ENCODE results near the gene LGR6. TPM values are rescaled to one million over a fixed set of nuclear protein-coding genes. Genes with fewer than 3 reads are reported as not detected.

Gene LGR6
- polyA plus RNA-seq, 3 donors, result not detected

- no peaks in the 10 kb centered on the region for H4K20me1 ChIP-seq (ENCODE audit: insufficient read depth, low read length)
- no peaks in the 10 kb centered on the region for H3K36me3 ChIP-seq (replicated peaks in 1 of 2; ENCODE audit: control insufficient read depth in 1 of 2, insufficient read depth in 2 of 2, low read length in 2 of 2)
- no peak for DNase-seq
- H2AFZ ChIP-seq (ENCODE audit: insufficient read depth, low read depth, low read length, poor library complexity, severe bottlenecking), result no peak overlapping the region
- WGBS (ENCODE audit: insufficient coverage), result 91% methylated on average over 9 of the region's 11 CpGs
- H3K9me3 ChIP-seq (replicated peaks in 1 of 2; ENCODE audit: control insufficient read depth in 1 of 2, insufficient read depth in 1 of 2, low read length in 2 of 2), result no peaks in the 10 kb centered on the region
- no peaks in the 10 kb centered on the region for H3K4me1 ChIP-seq (ENCODE audit: control insufficient read depth in 1 of 2, insufficient read depth in 2 of 2, low read length in 2 of 2)
- Mint-ChIP-seq H3K27ac (no peak overlapping the region), H3K9me3 (no peaks in the 10 kb centered on the region), H3K36me3 (no peaks in the 10 kb centered on the region), H3K4me3 (no peak overlapping the region), H3K4me1 (no peaks in the 10 kb centered on the region), H3K27me3 (ENCODE audit: low read depth in 3 of 3) (peaks cover 2 to 17% (median 10%) of the 10 kb centered on the region in 3 donors)
- H3K27me3 ChIP-seq (ENCODE audit: control insufficient read depth in 2 of 2, insufficient read depth in 2 of 2, low read length in 2 of 2), result no peaks in the 10 kb centered on the region
- H3K9ac ChIP-seq (ENCODE audit: insufficient read depth, low read length, poor library complexity, severe bottlenecking), result no peak overlapping the region
- no peak overlapping the region for H3K4me3 ChIP-seq (replicated peaks in 1 of 3; ENCODE audit: low read depth in 2 of 3, low read length in 3 of 3)
- no peak for TF ChIP-seq CTCF (IDR thresholded peaks at IDR 0.05)
- H3K27ac ChIP-seq (ENCODE audit: low read depth in 1 of 2, low read length in 2 of 2), result no peak overlapping the region
- no peaks in the 10 kb centered on the region for H3K79me2 ChIP-seq (ENCODE audit: insufficient read depth, low read length)
- intact Hi-C loops (cut with micrococcal nuclease), result no loop called here
- H3K4me2 ChIP-seq (replicated peaks; ENCODE audit: extremely low read depth, low read length, poor library complexity, severe bottlenecking), result no peak overlapping the region
These were observed 82.6 kb downstream of the LGR6 start for GRCh38 chr1:202276081-202276715.

GRCh38 chr1:202276920-202277319 is 83.3 kb downstream of the LGR6 start:
- DNase-seq, result no peak
- H3K4me3 Mint-ChIP-seq, result no peak overlapping the region
- H3K9ac ChIP-seq (ENCODE audit: insufficient read depth, low read length, poor library complexity, severe bottlenecking), result no peak overlapping the region
- H3K27me3 Mint-ChIP-seq (ENCODE audit: low read depth in 3 of 3), result peaks cover 5 to 20% (median 10%) of the 10 kb centered on the region in 3 donors
- 88% methylated on average over 3 of the region's 3 CpGs for WGBS (ENCODE audit: insufficient coverage)
- H3K9me3 Mint-ChIP-seq, result no peaks in the 10 kb centered on the region
- no peak overlapping the region for H3K4me2 ChIP-seq (replicated peaks; ENCODE audit: extremely low read depth, low read length, poor library complexity, severe bottlenecking)
- H3K4me3 ChIP-seq (replicated peaks in 1 of 3; ENCODE audit: low read depth in 2 of 3, low read length in 3 of 3), result no peak overlapping the region
- no peaks in the 10 kb centered on the region for H3K27me3 ChIP-seq (ENCODE audit: control insufficient read depth in 2 of 2, insufficient read depth in 2 of 2, low read length in 2 of 2)
- no peak overlapping the region for H3K27ac ChIP-seq (ENCODE audit: low read depth in 1 of 2, low read length in 2 of 2)
- no peaks in the 10 kb centered on the region for H3K9me3 ChIP-seq (replicated peaks in 1 of 2; ENCODE audit: control insufficient read depth in 1 of 2, insufficient read depth in 1 of 2, low read length in 2 of 2)
- no peaks in the 10 kb centered on the region for H3K4me1 ChIP-seq (ENCODE audit: control insufficient read depth in 1 of 2, insufficient read depth in 2 of 2, low read length in 2 of 2)
- no peaks in the 10 kb centered on the region for H3K36me3 ChIP-seq (replicated peaks in 1 of 2; ENCODE audit: control insufficient read depth in 1 of 2, insufficient read depth in 2 of 2, low read length in 2 of 2)
- no peaks in the 10 kb centered on the region for H3K79me2 ChIP-seq (ENCODE audit: insufficient read depth, low read length)
- H3K4me1 Mint-ChIP-seq, result no peaks in the 10 kb centered on the region
- TF ChIP-seq CTCF (IDR thresholded peaks at IDR 0.05), result no peak
- intact Hi-C loops (cut with micrococcal nuclease), result no loop called here
- H3K36me3 Mint-ChIP-seq, result no peaks in the 10 kb centered on the region
- H3K27ac Mint-ChIP-seq, result no peak overlapping the region
- no peaks in the 10 kb centered on the region for H4K20me1 ChIP-seq (ENCODE audit: insufficient read depth, low read length)
- H2AFZ ChIP-seq (ENCODE audit: insufficient read depth, low read depth, low read length, poor library complexity, severe bottlenecking), result no peak overlapping the region
